CD4-positive, alpha-beta T cell treated with Interleukin-21 for 1 hour (primary cell): ENCODE results near the gene HDAC10.
"Not testable (repeated sequence)": the region's sequence is repeated elsewhere in the genome, so short reads cannot be mapped to it uniquely, and the experiment has no call there.

Source experiments
- DNase-seq: peaks from one replicate; pipeline ENCODE4 v3.0.0-alpha.2; 2020

Gene HDAC10

GRCh38 chr22:50284479-50284878 lies 33.4 kb upstream of the HDAC10 start:
- no peak for DNase-seq

- no peak for DNase-seq
Observed at GRCh38 chr22:50283821-50284220, 32.8 kb upstream of the HDAC10 start.

DNA sequence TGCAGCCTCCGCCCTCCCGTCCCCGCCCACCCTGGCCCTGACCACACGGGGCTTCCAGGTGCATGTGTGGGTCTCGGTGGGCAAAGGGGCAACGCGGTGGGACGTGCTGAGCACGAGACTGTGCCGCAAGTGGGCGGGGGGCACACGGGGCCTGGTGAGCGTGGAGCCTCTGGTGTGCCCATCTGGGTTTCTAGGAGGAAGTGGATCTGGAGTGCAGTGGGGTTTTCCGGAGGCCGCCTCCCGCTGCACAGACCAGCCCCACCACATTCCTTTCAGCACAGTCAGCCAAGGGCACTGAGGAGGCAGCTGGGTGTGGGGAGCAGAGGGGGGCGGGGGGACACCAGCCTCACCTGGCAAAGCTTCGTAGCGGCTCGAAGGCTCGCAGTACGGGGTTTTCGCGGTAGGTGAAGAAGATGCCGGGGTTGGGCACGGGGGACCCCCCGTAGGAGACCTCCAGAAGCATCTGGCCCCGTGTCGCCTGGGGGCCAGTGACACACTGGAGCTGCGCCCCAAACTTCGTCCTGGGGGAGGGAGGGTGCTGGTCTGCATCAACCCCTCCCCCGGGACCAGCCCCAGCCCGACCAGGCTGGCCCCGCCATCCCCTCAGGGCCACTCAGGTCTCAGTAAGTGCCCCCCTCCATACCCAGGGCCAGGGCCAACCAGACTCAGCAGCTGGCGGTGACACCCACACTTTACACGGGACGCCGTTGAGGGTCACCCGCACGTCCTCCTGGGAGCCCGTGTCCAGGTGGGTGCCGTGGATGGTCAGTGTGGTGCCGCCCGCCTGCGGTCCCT lies 31.5 kb upstream of the HDAC10 start:
- DNase-seq = no peak

DNA sequence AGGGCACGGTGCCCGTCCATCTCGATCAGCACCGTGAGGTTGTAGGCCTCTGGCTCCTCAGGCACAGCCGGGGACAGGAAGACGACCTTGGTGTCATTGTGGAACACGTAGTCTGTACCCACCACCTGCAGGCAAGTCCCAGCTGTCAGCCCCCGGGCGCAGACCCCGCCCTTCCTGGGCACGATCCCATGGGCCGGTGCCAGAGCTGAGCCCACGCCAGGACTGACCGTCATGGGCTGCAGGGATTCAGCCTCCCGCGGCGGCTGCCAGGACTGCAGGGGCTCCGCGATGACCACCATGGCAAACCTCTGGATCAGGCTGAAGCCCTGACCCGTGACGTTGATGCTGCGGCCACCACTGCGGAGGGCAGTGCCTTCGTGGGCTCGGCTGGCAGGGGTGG lies 30.9 kb upstream of the HDAC10 start:
- DNase-seq = no peak

DNA sequence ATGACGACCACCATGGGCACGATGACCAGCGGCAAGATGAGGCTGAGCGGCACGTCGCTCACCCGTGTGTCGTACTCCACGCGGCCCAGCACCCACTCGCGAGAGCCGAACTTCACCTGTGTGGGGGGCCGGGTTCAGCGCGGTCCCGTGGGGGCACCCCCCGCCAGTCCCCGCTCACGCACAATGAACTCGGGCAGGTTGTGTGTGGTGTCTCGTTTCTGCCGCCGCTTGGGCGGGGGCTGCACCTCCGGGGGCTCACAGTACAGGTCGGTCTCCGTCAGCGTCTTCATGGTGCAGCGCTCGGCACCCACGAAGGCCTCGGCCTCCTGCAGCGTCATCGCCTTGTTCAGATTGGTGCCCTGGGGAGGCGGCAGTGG lies 30.3 kb upstream of the HDAC10 start:
- DNase-seq = no peak

DNA sequence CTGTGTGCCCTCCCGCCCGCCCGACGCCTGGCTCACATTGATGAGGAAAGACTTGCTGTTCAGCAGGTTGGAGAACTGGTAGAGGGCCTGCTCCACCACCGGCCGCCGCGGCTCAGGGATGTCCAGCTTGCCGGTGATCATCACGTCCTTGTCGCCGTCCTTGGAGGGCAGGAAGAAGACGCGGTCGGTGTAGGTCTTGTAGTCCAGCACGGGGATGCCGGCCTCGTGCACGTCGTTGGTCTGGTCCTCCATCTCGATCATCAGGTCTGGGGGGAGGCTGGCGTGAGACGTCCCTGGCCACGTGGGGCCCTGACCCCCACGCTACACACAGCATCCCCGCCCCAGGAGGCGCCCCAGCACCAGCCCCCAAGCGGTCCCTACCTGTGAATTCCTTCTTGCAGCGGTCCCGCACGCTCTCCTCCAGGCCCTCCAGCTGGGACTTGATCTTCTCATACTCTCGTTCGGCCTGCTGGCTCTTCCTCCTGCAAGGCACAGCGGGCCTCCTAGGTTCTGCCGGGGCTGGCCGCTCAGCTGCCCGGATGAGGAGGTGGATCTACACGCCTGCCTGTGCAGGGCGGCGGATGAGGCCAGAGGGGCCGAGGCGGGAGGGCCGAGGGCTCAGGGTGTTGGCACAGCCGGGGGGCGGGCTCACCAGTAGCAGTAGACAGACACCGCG lies 29.8 kb upstream of the HDAC10 start:
- no peak for DNase-seq

DNA sequence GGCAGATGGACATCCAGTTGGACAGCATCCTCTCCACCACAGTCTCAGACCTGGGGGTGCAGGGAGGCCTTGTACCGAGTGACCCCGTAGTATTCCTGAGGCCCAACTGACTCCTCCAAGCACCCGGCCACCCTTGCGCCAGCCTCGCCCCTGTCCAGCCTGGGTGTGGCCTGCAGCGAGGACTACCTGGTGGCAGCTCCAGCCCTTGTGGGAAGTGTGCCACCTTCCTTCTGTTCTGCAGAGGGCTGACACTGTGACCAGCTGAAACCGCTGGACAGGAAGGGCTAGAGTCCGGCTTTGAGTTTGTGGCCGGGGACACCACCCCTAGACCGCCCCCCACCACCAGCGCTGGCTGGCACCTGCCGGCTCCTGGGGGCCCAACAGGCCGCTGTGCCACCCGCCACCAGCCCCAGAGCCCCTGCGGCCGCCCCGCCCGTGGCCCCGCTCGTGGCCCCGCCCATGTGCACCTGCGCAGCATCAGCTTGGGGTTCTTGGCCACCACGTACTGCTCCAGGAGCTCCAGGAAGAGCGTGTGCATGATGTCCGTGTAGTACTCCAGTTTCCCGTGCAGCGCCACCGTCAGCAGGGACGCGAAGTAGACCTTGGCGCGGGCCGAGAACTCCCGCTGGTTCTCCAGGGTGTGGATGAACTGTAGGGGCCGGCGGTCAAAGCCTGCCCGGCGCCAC lies 29.1 kb upstream of the HDAC10 start:
- DNase-seq = no peak

GRCh38 chr22:50278956-50279619 lies 28.0 kb upstream of the HDAC10 start:
- DNase-seq = no peak

GRCh38 chr22:50278461-50278860 lies 27.4 kb upstream of the HDAC10 start:
- no peak for DNase-seq

DNA sequence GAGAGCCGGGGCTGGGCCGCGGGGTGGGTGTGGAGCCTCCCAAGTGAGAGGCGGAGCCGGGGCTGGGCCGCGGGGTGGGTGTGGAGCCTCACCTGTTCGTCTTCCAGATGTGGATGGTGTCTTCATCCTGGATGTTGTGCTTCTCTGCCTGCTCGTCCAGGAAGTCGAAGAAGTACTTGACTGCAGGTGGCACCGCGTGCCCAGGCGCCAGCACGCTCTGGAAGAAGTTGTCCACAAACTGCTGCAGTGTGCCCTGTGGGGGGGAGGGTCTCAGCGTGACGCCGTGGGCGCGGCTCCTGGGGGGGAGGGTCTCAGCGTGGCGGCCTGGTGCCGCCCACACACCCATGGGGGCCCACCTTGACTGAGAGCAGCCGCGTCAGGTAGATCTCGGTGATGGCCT lies 26.7 kb upstream of the HDAC10 start:
- DNase-seq = no peak

GRCh38 chr22:50276143-50276542 lies 25.1 kb upstream of the HDAC10 start:
- DNase-seq = peak; percentile 68

GRCh38 chr22:50275181-50276055 lies 24.4 kb upstream of the HDAC10 start:
- DNase-seq = no peak

- DNase-seq = no peak
Observed at GRCh38 chr22:50274771-50275170, 23.7 kb upstream of the HDAC10 start.

GRCh38 chr22:50274311-50274710 lies 23.2 kb upstream of the HDAC10 start:
- peak; percentile 58 for DNase-seq

DNA sequence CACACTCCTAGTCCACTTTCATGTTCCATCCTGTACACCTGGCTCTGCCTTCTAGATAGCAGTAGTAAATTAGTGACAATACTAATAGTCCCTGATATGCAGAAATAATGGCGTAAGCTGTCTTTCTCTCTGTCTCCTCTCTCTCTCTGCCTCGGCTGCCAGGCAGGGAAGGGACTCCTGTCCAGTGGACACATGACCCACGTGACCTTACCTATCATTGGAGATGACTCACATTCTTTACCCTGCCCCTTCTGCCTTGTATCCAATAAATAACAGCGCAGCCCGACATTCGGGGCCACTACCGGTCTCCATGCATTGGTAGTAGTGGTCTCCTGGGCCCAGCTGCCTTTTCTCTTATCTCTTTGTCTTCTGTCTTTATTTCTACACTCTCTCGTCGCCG lies 22.7 kb upstream of the HDAC10 start:
- DNase-seq = not testable (repeated sequence)

- DNase-seq = not testable (repeated sequence)
Observed at GRCh38 chr22:50273352-50273751, 22.3 kb upstream of the HDAC10 start.

DNA sequence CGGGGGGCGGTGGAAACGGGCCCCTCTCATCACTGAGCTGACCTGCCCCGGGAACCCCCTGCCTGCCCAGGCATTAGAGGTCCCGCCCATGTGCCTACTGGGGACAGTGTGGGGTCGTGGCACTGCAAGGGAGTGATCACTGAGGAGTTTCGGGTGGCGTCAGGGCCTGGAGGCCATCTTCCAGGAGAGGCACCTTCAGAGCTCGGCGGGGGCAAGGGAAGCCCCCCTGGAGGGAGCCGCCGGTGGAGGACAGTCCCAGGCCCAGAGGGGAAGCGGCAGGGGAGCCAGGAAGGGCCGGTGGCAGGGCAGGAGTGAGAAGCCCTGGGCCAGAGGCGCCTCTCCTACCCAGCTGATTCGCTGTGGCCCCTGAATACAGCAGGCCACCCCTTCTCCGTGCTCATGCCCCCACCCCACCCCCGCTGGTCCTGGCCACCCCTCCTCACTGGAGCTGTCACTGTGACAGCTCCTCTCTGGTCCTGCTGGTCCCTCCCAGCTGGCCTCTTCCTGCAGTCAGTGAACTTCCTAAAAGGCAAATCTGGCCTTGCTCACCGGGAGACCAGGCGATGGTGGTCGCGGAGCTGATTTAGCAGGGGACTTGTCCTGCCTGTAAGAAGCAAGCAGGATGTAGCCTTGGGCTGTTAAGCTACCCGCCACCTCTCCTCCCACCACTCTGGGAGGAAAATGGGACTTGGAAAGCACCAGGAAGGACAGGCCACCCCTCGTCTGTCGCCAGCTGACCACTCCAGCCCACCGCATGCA lies 21.2 kb upstream of the HDAC10 start:
- no peak for DNase-seq

- peak; percentile 73 for DNase-seq
Observed at GRCh38 chr22:50271519-50271970, 20.5 kb upstream of the HDAC10 start.

- peak; percentile 74 for DNase-seq
Observed at GRCh38 chr22:50270666-50271394, 19.8 kb upstream of the HDAC10 start.

DNA sequence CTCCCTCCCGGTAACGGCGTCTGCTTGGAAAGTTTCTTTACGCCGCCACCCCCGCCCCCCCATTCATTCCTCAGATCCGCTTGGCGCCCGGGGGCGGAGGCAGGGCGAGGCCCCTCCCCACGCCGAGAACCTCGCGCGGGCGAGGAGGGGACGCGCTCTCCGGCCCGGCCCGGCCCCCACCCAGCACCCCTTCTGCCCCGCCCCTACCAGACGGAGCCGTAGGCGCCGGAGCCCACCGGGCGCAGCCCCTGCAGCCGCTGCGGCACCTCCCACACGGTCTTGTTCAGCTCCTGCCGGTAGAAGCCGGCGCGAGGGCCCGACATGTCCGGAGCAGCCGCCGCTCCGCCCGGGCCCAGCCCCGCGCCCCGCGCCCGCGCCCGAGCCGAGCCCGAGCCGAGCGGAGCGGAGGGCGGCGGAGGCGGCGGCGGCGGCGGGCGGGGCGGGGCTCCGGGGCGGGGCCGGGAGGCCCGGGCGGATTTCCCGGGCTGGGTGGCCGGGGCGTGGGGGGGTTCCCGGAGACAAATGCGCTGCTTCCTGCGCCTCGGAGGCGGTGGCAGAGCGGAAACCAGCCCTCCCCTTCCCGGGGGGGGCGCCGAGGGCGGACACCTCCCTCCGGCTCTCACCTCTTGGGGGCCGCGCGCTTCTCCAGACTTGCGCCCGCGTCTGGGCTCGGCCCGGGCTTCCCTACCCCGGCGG lies 19.1 kb upstream of the HDAC10 start, which contains the start of gene MAPK11:
Gene MAPK11 (minus strand): TSS at position 411 of the 696 bp plus-strand sequence. CDS start 88 bp downstream, at position 323.
- peak; percentile 88 for DNase-seq
